GM21390 (cell line): ENCODE data around the gene EID1.

Experiments
- ATAC-seq: cut with Tn5 transposase; IDR thresholded peaks from one replicate; pipeline ENCODE4 v1.9.1; 2021; ENCODE audit not compliant: unreplicated experiment

EID1 gene

GRCh38 chr15:48868536-48868935, 9.4 kb upstream of the EID1 start:
- ATAC-seq: no peak

GRCh38 chr15:48869966-48870365, 8.0 kb upstream of the EID1 start:
- no peak for ATAC-seq

- ATAC-seq: no peak
Observed at GRCh38 chr15:48871542-48871941, 6.4 kb upstream of the EID1 start.

DNA sequence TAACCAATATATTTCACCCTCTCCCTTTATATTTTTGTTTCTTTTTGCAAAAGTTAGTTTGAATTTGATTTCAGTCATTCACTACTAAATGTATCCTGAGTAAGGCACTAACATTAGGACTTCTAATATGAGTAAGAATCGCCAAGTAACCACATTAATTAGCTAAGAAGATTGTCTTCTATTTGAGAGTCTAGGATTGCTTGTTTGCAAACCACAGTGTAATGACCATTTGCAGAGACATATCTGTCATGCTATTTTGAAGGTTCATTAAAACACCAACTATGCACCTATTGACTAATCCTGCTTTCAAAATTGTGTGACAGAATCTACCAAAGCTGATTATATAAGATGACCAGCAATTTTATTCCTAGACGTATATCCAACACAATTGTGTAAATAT, 5.3 kb upstream of the EID1 start:
- ATAC-seq: no peak

GRCh38 chr15:48875241-48875960, 2.5 kb upstream of the EID1 start:
- no peak for ATAC-seq

- ATAC-seq: no peak
Observed at GRCh38 chr15:48876057-48876456, 1.9 kb upstream of the EID1 start.

DNA sequence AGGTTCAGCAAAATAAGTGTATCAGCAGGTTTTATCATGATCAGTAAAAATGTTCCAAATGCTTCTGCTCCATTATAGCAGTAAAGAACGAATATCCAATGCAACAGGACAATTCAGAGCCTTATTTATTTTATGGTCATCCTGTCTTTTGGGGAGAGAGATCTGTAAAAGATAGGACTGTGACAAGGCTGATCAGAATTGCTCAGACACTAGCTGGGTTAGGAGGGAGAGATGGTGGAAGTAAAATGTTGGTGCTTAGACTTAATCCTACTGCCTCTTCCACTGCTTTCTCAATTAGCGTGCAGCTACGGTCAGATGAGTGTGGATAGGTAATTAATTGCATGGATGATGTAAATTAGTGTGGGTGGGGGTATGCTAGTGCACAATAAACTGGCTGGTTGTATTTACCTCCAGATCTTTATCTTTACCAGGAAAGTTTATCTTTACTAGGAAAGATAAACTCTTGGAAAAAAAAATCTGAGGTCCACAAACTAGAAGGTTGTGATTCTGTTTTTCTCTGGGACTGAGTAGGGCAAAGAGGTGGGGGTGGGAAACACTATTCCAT, 2.2 kb downstream of the EID1 start:
- ATAC-seq: no peak

DNA sequence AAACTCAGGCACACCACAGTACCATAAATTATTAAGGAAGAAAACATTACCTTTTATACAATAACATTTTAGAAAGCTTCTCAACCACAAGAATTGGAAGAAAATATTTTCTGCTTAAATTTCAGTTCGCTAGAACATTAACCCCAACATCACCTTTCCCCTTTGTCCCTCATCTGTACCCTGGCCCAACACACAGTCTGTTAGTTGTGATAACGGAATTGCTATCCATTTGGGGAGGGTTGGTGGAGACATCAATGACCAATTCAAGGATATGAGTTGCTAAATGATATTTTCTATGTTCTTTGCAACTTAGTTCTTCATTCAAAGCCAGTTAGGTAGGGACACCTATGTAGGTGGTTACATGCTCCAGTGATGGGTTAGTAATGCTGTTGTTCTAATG, 5.8 kb downstream of the EID1 start:
- no peak for ATAC-seq

- no peak for ATAC-seq
Observed at GRCh38 chr15:48887144-48887543, 9.2 kb downstream of the EID1 start.

- ATAC-seq: no peak
Observed at GRCh38 chr15:48888191-48888590, 10.3 kb downstream of the EID1 start.

GRCh38 chr15:48888836-48889235, 10.9 kb downstream of the EID1 start:
- ATAC-seq: no peak

DNA sequence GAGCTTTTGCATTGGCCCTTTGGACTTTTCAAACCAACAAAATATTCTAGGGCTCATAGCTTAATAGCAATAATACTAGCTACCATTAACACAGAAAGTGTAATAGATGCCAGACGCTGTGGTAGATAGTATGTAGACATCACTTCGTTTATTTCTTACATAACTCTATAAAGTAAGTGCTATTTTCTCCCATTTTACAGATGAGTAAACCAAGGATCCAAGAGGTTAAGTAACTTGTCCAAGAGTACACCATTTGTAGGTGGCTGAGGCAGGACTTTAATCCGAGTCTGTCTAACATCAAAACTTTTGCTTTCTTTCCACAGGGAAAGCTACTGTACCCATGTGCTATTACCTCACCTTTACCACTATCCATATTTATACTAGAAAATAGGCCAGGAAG, 12.0 kb downstream of the EID1 start:
- ATAC-seq: no peak

DNA sequence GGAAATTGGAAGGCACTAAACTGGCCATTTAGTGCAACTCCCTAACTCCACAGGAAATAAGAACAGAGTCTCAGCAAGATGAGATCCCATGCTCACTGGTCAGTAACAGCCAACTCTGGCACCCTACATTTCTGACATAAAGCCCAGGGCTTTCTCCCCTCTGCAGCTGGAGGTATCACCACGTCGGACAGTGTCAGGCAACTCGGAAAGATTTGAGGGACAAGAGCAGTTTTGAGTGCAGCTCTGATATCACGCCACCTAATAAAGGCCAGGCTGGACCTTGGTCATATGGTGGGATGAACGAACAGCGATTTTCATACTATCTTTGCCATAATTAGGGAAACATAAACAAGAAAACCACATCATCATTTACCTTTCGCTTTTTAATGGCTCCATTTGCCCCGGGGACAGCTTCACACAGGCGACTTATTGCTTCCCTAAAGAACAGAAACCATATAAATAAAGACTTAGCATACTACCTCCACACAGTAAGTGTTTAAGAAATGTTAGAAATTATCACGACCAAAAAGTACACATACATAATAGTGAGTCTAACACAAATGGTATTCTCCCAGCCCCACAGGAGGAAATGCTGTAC, 12.5 kb downstream of the EID1 start:
- ATAC-seq: no peak

GRCh38 chr15:48891232-48891765, 13.4 kb downstream of the EID1 start:
- ATAC-seq: no peak

GRCh38 chr15:48893311-48893710, 15.4 kb downstream of the EID1 start:
- no peak for ATAC-seq

- no peak for ATAC-seq
Observed at GRCh38 chr15:48896869-48897814, 19.2 kb downstream of the EID1 start.

- no peak for ATAC-seq
Observed at GRCh38 chr15:48898032-48898431, 20.1 kb downstream of the EID1 start.

DNA sequence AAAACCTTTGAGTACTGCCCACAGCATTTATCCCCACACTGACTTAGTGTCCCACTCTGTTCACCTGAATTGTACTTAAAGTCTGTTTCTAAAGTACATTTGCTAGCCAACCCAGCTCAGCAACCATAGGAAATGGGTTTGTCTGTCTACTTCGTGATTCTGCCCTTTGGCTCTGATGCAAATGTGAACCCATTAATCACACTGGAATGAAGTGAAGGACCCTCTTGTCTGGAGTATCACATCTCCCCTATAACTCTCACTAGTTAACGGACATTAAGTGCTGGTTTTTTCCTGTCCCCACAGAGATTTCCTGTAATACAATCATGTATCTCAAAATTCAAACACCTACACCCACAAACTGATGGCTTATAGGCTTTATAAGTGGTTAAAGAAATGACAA, 20.5 kb downstream of the EID1 start:
- no peak for ATAC-seq

DNA sequence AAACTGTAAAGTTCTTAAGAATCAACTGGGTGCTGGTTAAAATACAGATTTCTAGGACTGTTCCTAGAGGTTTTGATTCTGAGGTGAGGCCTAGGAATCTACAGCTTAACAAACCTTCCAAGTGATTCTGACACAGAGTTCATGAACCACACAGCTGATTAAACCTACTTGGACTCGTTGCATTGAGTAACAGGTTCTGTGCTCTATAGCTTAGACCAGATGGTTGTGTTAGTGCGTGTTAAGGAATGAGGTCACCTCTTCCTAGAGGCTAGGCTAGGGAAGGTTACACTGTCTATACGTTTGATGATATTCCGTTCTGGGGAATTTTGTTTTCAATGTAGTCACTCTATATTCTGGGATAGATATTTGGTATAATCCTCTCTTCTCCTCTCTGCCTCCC, 21.9 kb downstream of the EID1 start:
- ATAC-seq: no peak

DNA sequence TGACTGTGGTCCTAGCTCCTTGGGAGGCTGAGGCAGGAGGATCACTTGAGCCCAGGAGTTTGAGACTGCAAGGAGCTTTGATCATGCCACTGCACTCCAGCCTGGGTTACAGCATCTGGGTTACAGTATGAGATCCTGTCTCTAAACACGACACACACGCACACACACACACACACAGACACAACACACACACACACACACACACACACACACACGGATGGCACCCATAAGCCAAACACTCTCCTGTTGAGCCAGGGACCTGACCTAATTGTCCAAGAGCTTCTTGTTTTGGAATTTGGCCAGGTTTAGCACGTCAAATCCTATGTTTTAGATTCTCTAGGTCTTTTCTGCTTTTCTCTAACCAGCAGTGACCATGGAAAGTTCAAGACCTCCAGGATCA, 26.8 kb downstream of the EID1 start:
- no peak for ATAC-seq

- ATAC-seq: no peak
Observed at GRCh38 chr15:48905216-48905615, 27.3 kb downstream of the EID1 start.
